NCI-H345 treated with DMSO at 0.1 percent for 48 hours (cell line): ENCODE measurements around the gene REG4.

Experiments
- DNase-seq: peaks from one replicate; lab custom pipeline; 2025; ENCODE audit not compliant: unreplicated experiment; lab: John Stamatoyannopoulos, UW

REG4 gene

GRCh38 chr1:119781434-119782210, 29.6 kb downstream of the REG4 start:
- no peak for DNase-seq

DNA sequence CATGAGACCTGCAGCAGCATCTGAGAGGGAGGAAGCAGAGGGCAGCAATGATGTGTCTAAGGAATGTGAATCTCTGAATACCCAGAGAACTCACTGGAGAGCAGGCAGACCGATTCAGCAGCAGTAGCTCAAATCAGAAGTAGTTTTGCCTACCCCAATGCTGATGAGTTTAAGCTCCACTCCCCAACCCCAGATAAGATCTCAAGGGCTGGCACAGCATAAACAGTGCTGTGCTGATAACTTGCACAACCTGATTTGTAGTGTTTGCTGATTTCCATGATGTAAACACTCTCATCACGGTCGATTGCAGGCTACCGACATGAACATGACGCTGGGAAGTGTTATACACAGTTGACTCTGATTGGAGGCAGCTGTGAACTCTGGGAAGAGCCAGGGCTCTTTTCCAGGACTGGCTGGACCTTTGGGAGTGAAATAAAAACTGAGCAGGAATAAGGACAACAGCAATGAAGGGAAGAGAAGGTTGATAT, 31.3 kb downstream of the REG4 start:
- peak; percentile 94 for DNase-seq

GRCh38 chr1:119778886-119779560, 32.2 kb downstream of the REG4 start:
- DNase-seq: no peak

GRCh38 chr1:119778359-119778758, 32.9 kb downstream of the REG4 start:
- no peak for DNase-seq

DNA sequence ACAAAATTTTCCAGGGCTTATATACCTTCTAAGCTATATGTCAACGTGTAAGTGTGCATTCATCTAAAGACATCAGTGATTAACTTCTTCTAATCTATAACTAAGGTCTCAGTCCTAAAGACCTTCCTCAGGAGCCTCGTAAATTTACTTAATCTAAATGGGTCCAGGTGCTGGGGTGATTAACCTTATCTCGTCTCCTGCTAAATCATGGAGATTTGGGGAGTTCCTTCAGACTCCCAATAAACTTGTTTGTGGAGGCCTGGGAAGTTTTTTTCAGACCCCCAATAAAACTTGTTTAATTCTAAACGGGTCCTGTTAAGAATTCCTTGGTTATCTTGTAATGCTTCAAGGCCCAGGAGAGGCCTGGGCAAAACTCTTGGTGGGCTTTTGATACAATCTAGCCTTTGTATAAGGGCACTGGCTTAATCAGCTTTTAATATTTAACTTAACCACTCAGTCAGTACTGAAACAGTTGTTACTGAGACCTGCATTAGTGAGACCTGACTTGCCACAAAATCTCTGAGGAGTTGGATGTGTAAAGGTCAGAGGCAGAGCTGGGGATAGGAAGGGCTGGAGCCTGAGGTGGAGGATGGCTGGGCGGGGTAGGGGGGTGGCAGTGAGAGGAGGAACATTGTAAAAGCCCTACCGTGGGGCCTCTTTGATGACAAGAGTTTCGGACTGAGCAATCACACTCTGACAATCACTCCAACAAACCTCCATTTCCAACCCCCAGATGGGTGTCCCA, 36.3 kb downstream of the REG4 start:
- DNase-seq: no peak

GRCh38 chr1:119773711-119774241, 37.5 kb downstream of the REG4 start:
- no peak for DNase-seq

DNA sequence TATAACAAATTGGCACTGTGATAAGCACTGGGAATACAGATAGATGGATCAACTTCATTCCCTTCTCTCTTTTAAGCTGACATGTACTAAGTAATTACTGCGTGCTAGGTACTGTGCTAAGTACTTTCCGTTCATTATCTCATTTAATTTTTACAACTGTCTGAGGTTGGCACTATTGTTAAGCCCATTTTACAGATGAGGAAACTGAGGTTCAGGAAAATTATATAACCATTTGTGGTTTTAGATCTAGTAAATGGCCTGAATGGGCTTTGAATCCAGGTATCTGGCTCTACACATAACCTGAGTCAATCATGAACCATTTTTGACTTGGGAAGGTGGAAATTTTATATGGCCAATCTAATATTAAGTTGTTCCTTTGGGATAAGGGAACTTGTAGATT, 39.0 kb downstream of the REG4 start:
- no peak for DNase-seq

- no peak for DNase-seq
These were observed 39.5 kb downstream of the REG4 start for GRCh38 chr1:119771770-119772169.

- DNase-seq: no peak
These were observed 40.2 kb downstream of the REG4 start for GRCh38 chr1:119771016-119771415.

DNA sequence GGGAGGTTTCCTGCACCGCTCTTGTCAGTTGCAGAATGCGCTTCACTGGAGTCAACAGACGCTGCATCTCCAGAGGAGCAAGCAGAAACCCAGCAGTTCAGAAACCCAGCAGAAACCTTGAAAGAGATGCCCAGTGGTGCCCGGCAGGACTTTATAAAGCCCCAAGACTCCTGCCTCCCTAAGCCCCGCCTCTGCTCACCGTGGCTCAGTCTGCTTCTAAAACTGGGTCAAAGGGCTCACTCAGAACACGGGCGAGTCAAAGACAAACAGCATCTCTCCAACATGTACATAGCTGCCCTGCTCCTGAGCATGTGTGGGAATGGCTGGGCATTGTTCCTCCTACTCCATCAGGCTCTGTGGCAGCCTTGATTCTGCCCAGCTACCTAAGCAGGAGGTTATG, 42.5 kb downstream of the REG4 start, which contains the start of gene HMGCS2:
Gene HMGCS2 (minus strand): TSS at position 128 of the 400 bp plus-strand sequence. CDS start 61 bp downstream, at position 67.
- DNase-seq: no peak

GRCh38 chr1:119767486-119767885, 43.8 kb downstream of the REG4 start:
- peak; percentile 43 for DNase-seq

GRCh38 chr1:119766374-119766794, 44.9 kb downstream of the REG4 start:
- no peak for DNase-seq

- no peak for DNase-seq
These were observed 47.0 kb downstream of the REG4 start for GRCh38 chr1:119764220-119764619.

DNA sequence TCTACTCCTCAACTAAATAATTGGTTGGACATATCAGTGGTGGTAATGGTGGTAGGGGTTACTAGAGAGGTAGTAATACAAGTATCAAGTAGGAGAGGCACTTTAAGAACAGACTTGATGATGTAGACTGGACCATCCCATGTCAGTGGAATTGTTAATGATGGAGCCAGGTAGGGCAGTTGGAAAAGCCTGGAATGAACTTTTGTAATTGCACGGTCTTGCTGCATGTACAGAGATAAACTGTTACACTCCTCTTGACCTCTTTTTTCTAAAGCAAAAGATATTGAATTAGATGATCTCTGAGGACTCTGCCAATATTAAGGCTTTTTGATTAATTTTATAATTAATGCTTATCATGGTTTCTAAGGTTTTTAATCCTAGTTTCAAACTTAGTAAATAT, 48.3 kb downstream of the REG4 start:
- DNase-seq: no peak

DNA sequence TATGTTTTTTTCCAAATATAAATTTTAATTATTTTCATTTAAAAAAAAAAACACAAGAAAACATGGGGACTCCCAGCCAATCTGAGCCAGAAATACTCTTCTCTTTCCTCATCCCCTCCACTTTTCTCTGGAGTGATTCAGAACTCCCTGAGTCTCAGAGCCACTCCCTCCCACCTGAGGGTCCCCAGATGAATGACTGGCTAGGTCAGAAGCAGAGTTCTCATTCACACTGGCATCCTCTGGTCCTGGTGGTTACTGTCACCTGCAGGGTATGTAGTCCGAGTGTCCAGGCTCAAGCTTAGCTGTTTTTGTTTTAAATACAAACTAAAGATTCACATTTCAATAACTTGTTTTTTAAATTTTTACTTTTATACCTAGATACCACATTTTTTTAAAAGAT, 48.9 kb downstream of the REG4 start:
- DNase-seq: no peak

DNA sequence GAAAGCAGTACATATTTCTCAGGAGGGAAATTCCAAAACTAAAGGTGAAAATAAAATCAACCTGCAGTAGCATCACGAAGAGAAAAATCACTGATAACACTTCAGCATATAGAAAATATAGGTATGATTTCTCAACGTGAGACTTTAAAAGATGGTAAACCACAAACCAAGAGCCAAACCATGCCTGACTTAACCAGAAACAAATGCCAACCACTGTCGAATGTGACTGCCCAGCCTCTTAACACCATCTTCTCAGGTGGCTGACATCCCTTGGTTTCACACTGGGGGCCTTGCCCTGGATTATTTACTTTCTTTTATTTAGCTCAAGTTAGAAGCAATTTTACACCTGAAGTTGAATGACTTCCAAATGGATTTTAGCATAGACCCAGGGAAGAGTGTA, 52.7 kb downstream of the REG4 start:
- DNase-seq: no peak

GRCh38 chr1:119752592-119752991, 58.7 kb downstream of the REG4 start:
- no peak for DNase-seq

- DNase-seq: no peak
These were observed 63.2 kb downstream of the REG4 start for GRCh38 chr1:119748040-119748439.

GRCh38 chr1:119747451-119747850, 63.8 kb downstream of the REG4 start:
- DNase-seq: no peak

- DNase-seq: no peak
These were observed 66.2 kb downstream of the REG4 start for GRCh38 chr1:119745034-119745433.

DNA sequence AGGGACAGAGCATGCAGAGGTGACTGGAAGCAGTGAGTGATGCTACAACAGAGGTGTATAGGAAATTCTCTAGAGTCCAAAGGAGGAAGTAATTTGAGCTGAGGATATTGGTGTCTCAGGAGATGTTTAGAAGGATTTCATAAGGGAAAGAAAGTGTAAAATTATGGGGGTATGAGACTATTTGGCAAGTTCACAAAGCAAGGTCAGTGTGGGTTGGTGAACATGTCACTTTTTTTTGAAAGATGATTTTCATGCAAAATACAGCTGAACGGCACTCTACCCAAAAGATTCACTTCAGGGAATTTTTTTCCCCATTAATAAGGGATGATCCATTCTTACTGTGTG, 66.7 kb downstream of the REG4 start:
- no peak for DNase-seq
